Heart right ventricle (tissue), 16 donors: ENCODE measurements around the gene N4BP2. TPM values are rescaled to one million over a fixed set of nuclear protein-coding genes. Genes with fewer than 3 reads are reported as not detected.
"Not testable (repeated sequence)": the region's sequence is repeated elsewhere in the genome, so short reads cannot be mapped to it uniquely, and the experiment has no call there.

Experiments
- ATAC-seq, 8 donors: fragments of 200-7000 bp; cut with Tn5 transposase; one replicate each; pipeline ENCODE4 v1.9.1; 2020; ENCODE audit warnings: mild to moderate bottlenecking in 8 of 8, moderate library complexity in 8 of 8, moderate number of reproducible peaks in 1 of 8
- DNase-seq, 2 donors: peaks; one replicate each; pipeline ENCODE4 v3.0.0-alpha.2; 2020
- H3K27ac ChIP-seq, 10 donors: fragments of 200-600 bp; sonication (generic) in 2 of 10; one replicate each; pipeline versions ENCODE4 v1.5.0 to v1.8.0; 2020 to 2022; ENCODE audit warnings: mild to moderate bottlenecking in 3 of 10
- H3K27me3 ChIP-seq, 7 donors: fragments of 200-600 bp; one replicate each; pipeline ENCODE4 v1.8.0; 2021 to 2022; ENCODE audit warnings: mild to moderate bottlenecking in 2 of 7
- H3K36me3 ChIP-seq, 9 donors: fragments of 200-600 bp; sonication (generic) in 1 of 9; one replicate each; pipeline versions ENCODE4 v1.5.0 to v1.8.0; 2020 to 2022; ENCODE audit warnings: mild to moderate bottlenecking in 2 of 9
- H3K4me1 ChIP-seq, 9 donors: fragments of 200-600 bp; sonication (generic) in 1 of 9; one replicate each; pipeline versions ENCODE4 v1.5.0 to v1.8.0; 2020 to 2022; ENCODE audit warnings: mild to moderate bottlenecking in 4 of 9
- H3K4me3 ChIP-seq, 10 donors: fragments of 200-600 bp; sonication (generic) in 2 of 10; one replicate each; pipeline versions ENCODE4 v1.5.0 to v1.8.0; 2020 to 2022; ENCODE audit warnings: mild to moderate bottlenecking in 7 of 10, moderate library complexity in 2 of 10
- H3K9me3 ChIP-seq, 11 donors: fragments of 200-600 bp in 10 of 11; sonication (generic) in 2 of 11; one replicate each; pipeline versions ENCODE4 v1.5.0 to v1.8.0; 2013 to 2022; ENCODE audit warnings: mild to moderate bottlenecking in 2 of 11, control low read depth in 1 of 11, moderate library complexity in 1 of 11
- WGBS, 2 donors: extraction: QIAGEN DNeasy Blood & Tissue Kit; methylation state at CpG; one replicate each; pipeline ENCODE4 v1.1.7; 2013; ENCODE audit warnings: inconsistent platforms in 1 of 2; 5-methylcytosine and 5-hydroxymethylcytosine counted together
- intact Hi-C, 10 donors: fragments of 100-400 bp; cut with DNase I; formaldehyde crosslinking; loops; one replicate each; pipeline versions ENCODE4 v1.11.1 to v1.14.2; 2022
- polyA plus RNA-seq, 2 donors: library from polyadenylated mRNA; stranded (reverse); fragments of 200-250 nt; gene quantifications; one replicate each; pipeline ENCODE4 v1.2.3, GENCODE V29; 2013
- total RNA-seq, 10 donors: library from RNA; stranded (reverse); fragmentation: NEBNext Ultra II Directional in 3 of 10; extraction: Animal tissue kit (Norgen Biotek cat#: 25700) in 3 of 10; gene quantifications; one replicate each; pipeline versions ENCODE4 v1.2.1 to v1.2.4, GENCODE V29; 2021 to 2023
- TF ChIP-seq, protein P1 (sequence below), 9 donors: fragments of 200-600 bp; sonication (generic) in 2 of 9; IDR thresholded peaks; one replicate each; pipeline versions ENCODE4 v1.5.0 to v1.8.0; 2021 to 2022; ENCODE audit warnings: antibody characterized with exemption in 9 of 9, mild to moderate bottlenecking in 5 of 9, moderate library complexity in 1 of 9
- donor health status: Arrhythmogenic right ventricular cardiomyopathy.
- donor health status: ischemic (EF 13 %, LVEDD 7.1; RV severe dilation, severe dysfunction).
- donor health status: healthy with polysubstance abuse.
- donor health status: DM: no; HTN: yes; CAD: no.
- donor health status: DM: no; HTN: no; CAD: no.
- donor health status: ischemic (EF 25% LVEDD 6.9; RV normal size, moderate dysfunction).
- donor health status: ischemic (EF 25% LVEDD 5.7; RV mildly dilated, moderate dysfunction).
- donor health status: healthy.
- donor health status: DM: yes; HTN: yes; CAD: no.
- donor health status: Ischemic cardiomyopathy.
- donor health status: ischemic (EF 35%, LVEDD 5.7; RV mildly dilated, moderate dysfunction).
- donor health status: nonischemic (EF 11% LVEDD 7.7; RV severe dilation, severe dysfunction).
- donor health status: DM: yes; HTN: yes; CAD: no.
- donor health status: PGD.
- donor health status: ischemic (EF 29% LVEDD 5.4; RV normal size, mild dysfunction).
- donor health status: nonischemic (EF 23%, LVEDD 6.1; RV moderate dilation, normal function).

The N4BP2 gene
- total and polyA plus RNA-seq, 12 donors, result 0.65 to 6.9 (median 5.1) TPM

DNA sequence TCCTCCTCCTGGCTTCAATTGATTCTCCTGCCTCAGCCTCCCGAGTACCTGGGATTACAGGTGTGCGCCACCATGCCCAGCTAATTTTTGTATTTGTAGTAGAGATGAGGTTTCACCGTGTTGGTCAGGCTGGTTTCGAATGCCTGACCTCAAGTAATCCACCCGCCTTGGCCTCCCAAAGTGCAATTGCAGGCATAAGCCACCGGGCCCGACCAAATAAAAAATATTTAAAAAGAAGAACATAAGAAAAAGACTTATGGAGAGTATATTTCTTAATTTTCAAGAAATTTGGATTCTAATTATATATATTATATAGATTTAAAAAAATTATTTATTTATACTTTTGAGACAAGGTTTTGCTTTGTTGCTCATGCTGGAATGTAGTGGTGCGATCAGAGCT is 29.8 kb downstream of the N4BP2 start:
- H3K4me3 ChIP-seq, result no peak overlapping the region
- peaks cover 0 to 5% (median 0%) of the 10 kb centered on the region in 11 donors for H3K9me3 ChIP-seq
- H3K27me3 ChIP-seq, result no peaks in the 10 kb centered on the region
- no peak for ATAC-seq
- TF ChIP-seq, protein P1, sequence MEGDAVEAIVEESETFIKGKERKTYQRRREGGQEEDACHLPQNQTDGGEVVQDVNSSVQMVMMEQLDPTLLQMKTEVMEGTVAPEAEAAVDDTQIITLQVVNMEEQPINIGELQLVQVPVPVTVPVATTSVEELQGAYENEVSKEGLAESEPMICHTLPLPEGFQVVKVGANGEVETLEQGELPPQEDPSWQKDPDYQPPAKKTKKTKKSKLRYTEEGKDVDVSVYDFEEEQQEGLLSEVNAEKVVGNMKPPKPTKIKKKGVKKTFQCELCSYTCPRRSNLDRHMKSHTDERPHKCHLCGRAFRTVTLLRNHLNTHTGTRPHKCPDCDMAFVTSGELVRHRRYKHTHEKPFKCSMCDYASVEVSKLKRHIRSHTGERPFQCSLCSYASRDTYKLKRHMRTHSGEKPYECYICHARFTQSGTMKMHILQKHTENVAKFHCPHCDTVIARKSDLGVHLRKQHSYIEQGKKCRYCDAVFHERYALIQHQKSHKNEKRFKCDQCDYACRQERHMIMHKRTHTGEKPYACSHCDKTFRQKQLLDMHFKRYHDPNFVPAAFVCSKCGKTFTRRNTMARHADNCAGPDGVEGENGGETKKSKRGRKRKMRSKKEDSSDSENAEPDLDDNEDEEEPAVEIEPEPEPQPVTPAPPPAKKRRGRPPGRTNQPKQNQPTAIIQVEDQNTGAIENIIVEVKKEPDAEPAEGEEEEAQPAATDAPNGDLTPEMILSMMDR (IDR thresholded peaks at IDR 0.05), result no peak
- intact Hi-C loops, result no loop called here
- H3K27ac ChIP-seq, result no peak overlapping the region
- H3K36me3 ChIP-seq, result no peaks in the 10 kb centered on the region
- no peak for DNase-seq
- 97 to 98% methylated on average over 8 of the region's 8 CpGs for WGBS, 2 donors
- H3K4me1 ChIP-seq, result no peaks in the 10 kb centered on the region

DNA sequence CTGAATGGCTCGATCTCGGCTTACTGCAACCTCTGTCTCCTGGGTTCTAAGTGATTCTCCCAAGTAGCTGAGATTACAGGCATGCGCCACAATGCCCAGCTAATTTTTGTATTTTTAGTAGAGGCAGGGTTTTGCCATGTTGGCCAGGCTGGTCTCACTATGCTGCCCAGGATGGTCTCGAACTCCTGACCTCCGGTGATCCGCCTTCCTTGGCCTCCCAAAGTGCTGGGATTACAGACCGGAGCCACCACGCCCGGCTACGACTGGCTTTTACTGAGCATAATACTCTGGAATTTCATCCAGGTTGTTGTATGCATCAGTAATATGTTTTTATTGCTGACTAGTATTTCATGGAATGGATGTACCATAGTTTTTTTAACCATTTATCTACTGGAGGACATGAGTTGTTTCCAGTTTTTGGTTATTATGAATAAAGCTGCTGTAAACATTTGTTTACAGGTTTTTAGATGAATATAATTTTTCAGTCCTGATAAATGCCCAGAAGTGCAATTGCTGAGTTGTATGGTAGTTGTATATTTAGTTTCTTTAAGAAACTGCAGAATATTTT is 31.2 kb downstream of the N4BP2 start:
- H3K36me3 ChIP-seq, result no peaks in the 10 kb centered on the region
- no peaks in the 10 kb centered on the region for H3K27me3 ChIP-seq
- intact Hi-C loops, result no loop called here
- TF ChIP-seq, protein P1 (IDR thresholded peaks at IDR 0.05), result no peak
- DNase-seq, result no peak
- peaks cover 0 to 5% (median 0%) of the 10 kb centered on the region in 11 donors for H3K9me3 ChIP-seq
- H3K27ac ChIP-seq, result no peak overlapping the region
- no peak overlapping the region for H3K4me3 ChIP-seq
- 87 to 98% methylated on average over 10 of the region's 10 CpGs for whole genome bisulfite sequencing, 2 donors
- ATAC-seq, result no peak
- H3K4me1 ChIP-seq, result no peaks in the 10 kb centered on the region

DNA sequence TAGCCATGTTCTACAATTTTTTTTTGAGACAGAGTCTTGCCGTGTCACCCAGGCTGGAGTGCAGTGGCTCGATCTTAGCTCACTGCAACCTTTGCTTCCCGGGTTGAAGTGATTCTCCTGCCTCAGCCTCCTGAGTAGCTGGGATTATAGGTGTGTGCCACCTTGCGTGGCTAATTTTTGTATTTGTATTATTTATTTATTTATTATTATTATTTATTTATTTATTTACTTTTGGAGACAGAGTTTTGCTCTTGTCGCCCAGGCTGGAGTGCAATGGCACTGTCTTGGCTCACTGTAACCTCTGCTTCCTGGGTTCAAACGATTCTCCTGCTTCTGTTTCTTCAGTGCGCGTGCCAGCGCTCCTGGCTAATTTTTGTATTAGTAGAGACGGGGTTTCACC is 36.8 kb downstream of the N4BP2 start:
- 96 to 99% methylated on average over 10 of the region's 10 CpGs for WGBS, 2 donors
- H3K27me3 ChIP-seq, H3K27ac ChIP-seq, H3K36me3 ChIP-seq, intact Hi-C loops, H3K4me3 ChIP-seq, DNase-seq, H3K4me1 ChIP-seq, ATAC-seq, H3K9me3 ChIP-seq: not testable (repeated sequence)

DNA sequence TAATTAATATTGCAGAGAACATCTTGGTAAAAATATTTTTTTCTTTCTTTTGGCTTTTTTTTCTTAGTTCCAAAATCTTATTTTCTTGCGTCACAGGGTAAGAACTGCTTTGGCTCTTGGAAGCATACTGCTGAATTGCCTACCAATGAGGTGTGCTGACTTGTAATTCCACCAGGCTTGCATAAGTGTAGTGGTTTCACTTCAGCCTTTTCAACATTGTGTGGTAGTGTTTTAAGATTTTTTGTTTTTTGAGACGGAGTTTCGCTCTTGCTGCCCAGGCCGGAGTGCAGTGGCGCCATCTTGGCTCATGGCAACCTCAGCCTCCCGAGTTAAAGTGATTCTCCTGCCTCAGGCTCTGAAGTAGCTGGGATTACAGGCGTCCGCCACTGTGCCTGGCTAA is 42.4 kb downstream of the N4BP2 start:
- ATAC-seq, result no peak
- Histone ChIP-seq H3K27ac (peak overlapping the region in 1 of 10 donors; percentile 50), H3K4me1 (no peaks in the 10 kb centered on the region), H3K9me3 (no peaks in the 10 kb centered on the region), H3K36me3 (peaks cover 0 to 13% (median 0%) of the 10 kb centered on the region in 9 donors), H3K27me3 (no peaks in the 10 kb centered on the region), H3K4me3 (no peak overlapping the region)
- 95 to 98% methylated on average over 8 of the region's 8 CpGs for WGBS, 2 donors
- TF ChIP-seq, protein P1 (IDR thresholded peaks at IDR 0.05), result no peak
- no peak for DNase-seq
- intact Hi-C loops, result no loop called here

DNA sequence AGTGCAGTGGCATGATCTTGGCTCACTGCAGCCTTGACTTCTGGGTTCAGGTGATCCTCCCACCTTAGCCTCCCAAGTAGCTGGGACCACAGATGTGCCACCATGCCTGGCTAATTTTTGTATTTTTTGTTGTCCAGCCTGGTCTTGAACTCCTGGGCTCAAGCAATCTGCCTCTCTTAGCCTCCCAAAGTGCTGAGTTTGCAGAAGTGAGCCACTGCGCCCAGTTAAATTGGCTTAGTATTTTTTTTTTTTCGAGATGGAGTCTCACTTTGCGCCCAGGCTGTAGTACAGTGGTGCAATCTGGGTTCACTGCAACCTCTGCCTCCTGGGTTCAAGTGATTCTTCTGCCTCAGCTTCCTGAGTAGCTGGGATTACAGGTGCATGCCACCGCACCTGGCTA is 50.5 kb downstream of the N4BP2 start:
- H3K9me3 ChIP-seq, intact Hi-C loops, H3K4me1 ChIP-seq, H3K27me3 ChIP-seq, ATAC-seq, H3K27ac ChIP-seq, DNase-seq, H3K4me3 ChIP-seq: not testable (repeated sequence)
- WGBS, 2 donors, result 99% methylated on average over 4 of the region's 4 CpGs
- peaks cover 0 to 37% (median 0%) of the 10 kb centered on the region in 9 donors for H3K36me3 ChIP-seq
